T1000 (cell line): ENCODE results near the gene CHM.
"Not testable (repeated sequence)": the region's sequence is repeated elsewhere in the genome, so short reads cannot be mapped to it uniquely, and the experiment has no call there.

Source experiments
- DNase-seq: peaks from one replicate; lab custom pipeline; 2025; ENCODE audit warnings: mixed read lengths; lab: John Stamatoyannopoulos, UW

CHM gene

DNA sequence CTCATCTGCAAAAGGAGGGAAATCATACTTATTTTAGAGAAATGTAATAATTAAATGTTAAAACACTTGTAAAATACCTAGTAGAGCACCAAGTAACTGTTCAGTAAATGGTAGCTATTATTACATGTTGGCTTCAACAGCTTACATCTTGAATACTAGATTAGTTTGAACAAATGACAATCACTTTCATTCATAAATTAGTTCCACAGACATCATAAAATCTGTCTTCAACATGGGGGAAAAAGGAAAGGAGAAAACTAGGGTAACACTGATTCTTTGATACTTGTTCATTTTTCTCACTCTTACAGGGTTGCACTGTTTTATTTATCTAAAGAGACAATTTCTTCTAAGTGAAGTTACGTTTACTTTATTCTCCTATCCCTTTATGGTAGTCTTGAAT, 51.7 kb downstream of the CHM start:
- no peak for DNase-seq

GRCh38 chrX:85994797-85995196, 52.6 kb downstream of the CHM start:
- DNase-seq = no peak

- DNase-seq = no peak
Measured at GRCh38 chrX:85994228-85994627, 53.1 kb downstream of the CHM start.

- no peak for DNase-seq
Measured at GRCh38 chrX:85993539-85994197, 53.7 kb downstream of the CHM start.

DNA sequence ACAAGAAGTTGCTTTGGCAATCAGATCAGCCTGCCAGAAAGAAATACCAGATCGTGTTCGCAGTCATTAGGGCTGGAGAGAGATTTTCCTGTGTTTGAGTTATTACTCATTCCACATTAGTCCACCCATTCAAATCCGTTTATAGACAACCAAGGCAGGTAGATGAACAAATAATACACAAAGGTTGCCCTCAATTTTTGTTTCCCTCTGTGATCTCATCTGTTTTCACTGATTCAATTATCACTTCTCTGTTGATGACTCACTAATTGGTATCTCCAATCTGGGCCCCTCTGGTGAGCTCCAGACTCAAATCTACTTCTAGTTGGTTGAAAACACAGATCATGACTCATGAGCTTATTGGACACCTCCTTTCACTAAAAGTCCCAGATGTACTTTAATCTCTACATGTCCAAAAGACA, 54.5 kb downstream of the CHM start:
- DNase-seq = no peak

DNA sequence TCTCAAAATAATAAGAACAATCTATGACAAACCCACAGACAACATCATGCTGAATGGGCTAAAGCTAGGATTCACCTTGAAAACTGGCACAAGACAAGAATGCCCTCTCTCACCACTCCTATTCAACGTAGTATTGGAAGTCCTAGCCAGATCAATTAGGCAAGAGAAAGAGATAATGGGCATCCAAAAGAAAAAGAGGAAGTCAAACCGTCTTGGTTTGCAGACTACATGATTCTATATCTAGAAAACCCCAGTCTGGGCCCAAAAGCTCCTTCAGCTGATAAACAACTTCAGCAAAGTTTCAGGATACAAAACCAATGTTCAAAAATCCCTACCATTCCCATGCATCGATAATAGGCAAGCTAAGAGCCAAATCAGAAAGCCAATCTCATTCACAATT, 59.0 kb downstream of the CHM start:
- DNase-seq = no peak

DNA sequence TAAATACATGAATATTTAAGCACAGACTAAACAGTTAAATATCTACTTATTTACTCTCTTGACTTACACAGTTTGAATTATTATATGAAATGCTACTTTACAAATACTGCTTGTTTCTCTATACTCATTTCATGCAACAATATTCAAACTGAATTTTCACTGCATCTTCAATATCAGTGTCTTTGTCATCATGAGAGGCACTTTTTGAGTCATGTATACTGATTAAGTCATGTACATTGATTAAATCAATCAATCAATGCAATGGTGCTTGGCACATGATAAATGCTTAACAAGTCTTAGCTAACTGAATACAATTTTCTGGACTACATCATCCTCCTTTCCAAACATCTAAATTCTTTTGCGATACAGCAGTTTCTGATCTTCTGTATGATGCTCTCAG, 67.1 kb downstream of the CHM start:
- no peak for DNase-seq

- DNase-seq = no peak
Measured at GRCh38 chrX:85977218-85977617, 70.1 kb downstream of the CHM start.

DNA sequence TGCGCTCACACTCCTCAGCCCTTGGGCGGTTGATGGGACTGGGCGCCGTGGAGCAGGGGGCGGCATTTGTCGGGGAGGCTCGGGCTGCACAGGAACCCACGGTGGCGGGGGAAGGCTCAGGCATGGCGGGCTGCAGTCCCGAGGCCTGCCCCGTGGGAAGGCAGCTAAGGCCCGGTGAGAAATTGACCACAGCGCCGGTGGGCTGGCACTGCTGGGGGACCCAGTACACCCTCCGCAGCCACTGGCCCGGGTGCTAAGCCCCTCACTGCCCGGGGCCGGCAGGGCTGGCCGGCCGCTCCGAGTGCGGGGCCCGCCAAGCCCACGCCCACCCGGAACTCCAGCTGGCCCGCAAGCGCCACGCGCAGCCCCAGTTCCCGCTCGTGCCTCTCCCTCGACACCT, 75.0 kb downstream of the CHM start:
- DNase-seq = not testable (repeated sequence)

- no peak for DNase-seq
Measured at GRCh38 chrX:85964744-85965143, 82.6 kb downstream of the CHM start.

DNA sequence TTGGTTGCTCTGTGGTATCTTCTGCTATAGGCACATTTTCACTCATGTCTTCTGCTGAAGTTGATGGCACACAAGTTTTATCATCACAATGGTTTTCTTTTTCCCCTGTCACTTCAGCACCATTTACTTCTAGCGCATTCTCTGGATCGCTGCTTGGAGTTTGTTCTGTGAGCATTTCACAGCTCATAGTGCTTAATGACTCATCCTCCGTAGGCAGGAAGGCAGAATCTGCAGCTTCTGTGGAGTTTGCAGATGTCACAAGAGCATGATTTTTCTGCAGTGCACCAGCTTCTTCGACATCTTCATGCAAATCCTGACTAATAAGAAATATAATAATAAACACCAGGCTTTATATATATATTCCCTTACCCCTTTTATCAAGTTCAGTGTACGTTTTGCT, 83.6 kb downstream of the CHM start:
- no peak for DNase-seq

- no peak for DNase-seq
Measured at GRCh38 chrX:85955510-85955909, 91.8 kb downstream of the CHM start.

GRCh38 chrX:85944751-85945150, 102.6 kb downstream of the CHM start:
- not testable (repeated sequence) for DNase-seq

DNA sequence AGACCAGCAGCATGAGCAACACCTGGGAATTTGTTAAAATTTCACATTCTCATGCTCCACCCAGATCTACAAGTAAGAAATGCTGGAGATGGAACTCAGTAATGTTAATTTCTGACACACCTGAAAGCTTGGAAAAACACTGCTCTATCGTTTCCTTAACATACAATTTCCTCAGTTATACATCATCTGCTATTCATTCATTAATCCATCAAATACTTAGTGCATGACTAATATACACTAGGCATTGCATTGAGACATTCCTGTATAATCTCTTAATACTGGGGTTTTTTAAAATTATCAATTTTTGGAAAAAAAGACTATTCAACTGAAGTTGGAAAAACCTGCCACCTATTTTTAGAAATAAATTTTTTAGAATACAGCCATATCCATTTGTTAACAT, 106.1 kb downstream of the CHM start:
- no peak for DNase-seq

GRCh38 chrX:85939942-85940341, 107.4 kb downstream of the CHM start:
- not testable (repeated sequence) for DNase-seq

DNA sequence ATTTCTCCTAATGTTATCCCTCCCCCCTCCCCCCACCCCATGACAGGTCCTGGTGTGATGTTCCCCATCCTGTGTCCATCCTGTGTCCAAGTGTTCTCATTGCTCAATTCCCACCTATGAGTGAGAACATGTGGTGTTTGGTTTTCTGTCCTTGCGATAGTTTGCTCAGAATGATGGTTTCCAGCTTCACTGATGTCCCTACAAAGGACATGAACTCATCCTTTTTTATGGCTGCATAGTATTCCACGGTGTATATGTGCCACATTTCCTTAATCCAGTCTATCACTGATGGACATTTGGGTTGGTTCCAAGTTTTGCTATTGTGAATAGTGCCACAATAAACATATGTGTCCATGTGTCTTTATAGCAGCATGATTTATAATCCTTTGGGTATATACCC, 113.0 kb downstream of the CHM start:
- not testable (repeated sequence) for DNase-seq

GRCh38 chrX:85930099-85930498, 117.3 kb downstream of the CHM start:
- DNase-seq = no peak

DNA sequence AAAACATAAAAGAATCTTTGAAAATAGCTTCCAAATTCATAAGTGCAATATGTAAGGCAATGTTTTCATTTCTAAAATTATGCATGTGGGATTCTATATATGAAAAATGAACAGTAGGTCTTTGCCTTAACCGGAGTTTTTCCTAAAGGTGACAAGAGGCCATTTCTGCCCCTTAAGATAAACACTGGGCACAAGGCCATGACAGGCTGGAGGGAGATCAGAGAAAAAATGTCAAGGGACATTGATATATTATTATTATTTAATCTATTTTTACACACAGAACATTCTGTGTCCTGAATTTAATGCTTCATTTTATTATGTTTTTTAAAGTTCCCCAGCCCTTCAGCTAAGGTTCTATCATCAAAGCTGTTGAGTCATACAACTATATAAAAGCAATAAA, 118.8 kb downstream of the CHM start:
- DNase-seq = no peak

- DNase-seq = no peak
Measured at GRCh38 chrX:85927740-85928139, 119.6 kb downstream of the CHM start.

GRCh38 chrX:85922821-85923220, 124.5 kb downstream of the CHM start:
- no peak for DNase-seq

DNA sequence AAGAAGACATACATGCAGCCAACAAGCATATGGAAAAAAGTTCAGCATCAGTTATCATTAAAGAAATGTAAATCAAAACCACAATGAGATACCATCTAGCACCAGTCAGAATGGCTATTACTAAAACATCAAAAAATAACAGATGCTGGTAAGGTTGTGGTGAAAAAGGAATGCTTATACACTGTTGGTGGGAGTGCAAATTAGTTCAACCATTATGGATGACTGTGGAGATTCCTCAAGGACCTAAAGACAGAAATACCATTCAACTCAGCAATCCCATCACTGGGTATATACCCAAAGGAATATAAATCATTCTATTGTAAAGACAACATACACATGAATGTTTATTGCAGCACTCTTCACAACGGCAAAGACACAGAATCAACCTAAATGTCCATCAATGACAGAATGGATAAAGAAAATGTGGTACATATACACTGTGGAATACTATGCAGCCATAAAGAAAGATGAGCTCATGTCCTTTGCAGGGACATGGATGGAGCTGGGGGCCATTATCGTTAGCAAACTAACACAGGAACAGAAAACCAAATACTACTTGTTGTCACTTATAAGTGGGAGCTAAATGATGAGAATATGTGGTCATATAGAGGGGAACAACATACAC, 130.6 kb downstream of the CHM start:
- DNase-seq = not testable (repeated sequence)

- DNase-seq = no peak
Measured at GRCh38 chrX:85914431-85914830, 132.9 kb downstream of the CHM start.

- no peak for DNase-seq
Measured at GRCh38 chrX:85907316-85907715, 140.0 kb downstream of the CHM start.

GRCh38 chrX:85906399-85906798, 141.0 kb downstream of the CHM start:
- no peak for DNase-seq
